Coronary artery (tissue), 2 donors: ENCODE data around the gene HBG1.

Experiments used
- DNase-seq: peaks from one replicate; pipeline ENCODE4 v3.0.0-alpha.2; 2017; ENCODE audit warnings: low spot score
- H3K27ac ChIP-seq, 2 donors: fragments of 200-600 bp; sonication (generic); one replicate each; pipeline ENCODE4 v1.5.1; 2016 to 2019
- H3K4me3 ChIP-seq: fragments of 200-600 bp; sonication (generic); 2 replicates; pipeline ENCODE4 v1.5.1; 2016; ENCODE audit warnings: mild to moderate bottlenecking, moderate library complexity
- CTCF ChIP-seq: fragments of 200-600 bp; sonication (generic); IDR thresholded peaks from one replicate; pipeline ENCODE4 v1.5.1; 2019; ENCODE audit warnings: antibody characterized with exemption

The HBG1 gene

GRCh38 chr11:5288906-5289550 is 39.4 kb upstream of the HBG1 start:
- TF ChIP-seq CTCF: no peak
- Histone ChIP-seq H3K4me3 (no peak overlapping the region), H3K27ac (no peak overlapping the region)
- no peak for DNase-seq

- DNase-seq: no peak
- TF ChIP-seq CTCF: no peak
- Histone ChIP-seq H3K27ac (no peak overlapping the region), H3K4me3 (no peak overlapping the region)
Measured at GRCh38 chr11:5288108-5288905, 38.6 kb upstream of the HBG1 start.

- Histone ChIP-seq H3K27ac (no peak overlapping the region), H3K4me3 (no peak overlapping the region)
- no peak for TF ChIP-seq CTCF
- no peak for DNase-seq
Measured at GRCh38 chr11:5286901-5287300, 37.2 kb upstream of the HBG1 start.

GRCh38 chr11:5286351-5286750 is 36.7 kb upstream of the HBG1 start:
- no peak for TF ChIP-seq CTCF
- Histone ChIP-seq H3K4me3 (no peak overlapping the region), H3K27ac (no peak overlapping the region)
- DNase-seq: no peak

GRCh38 chr11:5285703-5286340 is 36.2 kb upstream of the HBG1 start:
- DNase-seq: no peak
- no peak for TF ChIP-seq CTCF
- Histone ChIP-seq H3K27ac (no peak overlapping the region), H3K4me3 (no peak overlapping the region)

- H3K27ac ChIP-seq: no peak overlapping the region
- no peak overlapping the region for H3K4me3 ChIP-seq
- TF ChIP-seq CTCF: no peak
- DNase-seq: no peak
Measured at GRCh38 chr11:5284637-5285036, 35.0 kb upstream of the HBG1 start.
